ENCODE data around the gene HMCES. TPM values are rescaled to one million over a fixed set of nuclear protein-coding genes. Genes with fewer than 3 reads are reported as not detected.
A peak's percentile ranks its signal among the peaks of the same experiment; 100 is the strongest.

Gene HMCES
- total RNA-seq = 10.6 and 16.1 TPM in 2 replicates
- 33.0 TPM for polyA plus RNA-seq (2012)

- peak; percentile 89 for DNase-seq (ENCODE audit: low read depth)
These were observed at the start of gene HMCES for GRCh38 chr3:129278439-129278965. TSS of gene HMCES (plus strand) at chr3:129278870. CDS start at chr3:129279733, 863 bp downstream.

GRCh38 chr3:129228891-129229585 is 49.6 kb upstream of the HMCES start:
- DNase-seq (ENCODE audit: low read depth) = no peak

- peak; percentile 44 for DNase-seq (ENCODE audit: low read depth)
These were observed 48.2 kb upstream of the HMCES start for GRCh38 chr3:129230311-129231019.

- no peak for DNase-seq (ENCODE audit: low read depth)
These were observed 47.1 kb upstream of the HMCES start for GRCh38 chr3:129231331-129232119.

DNA sequence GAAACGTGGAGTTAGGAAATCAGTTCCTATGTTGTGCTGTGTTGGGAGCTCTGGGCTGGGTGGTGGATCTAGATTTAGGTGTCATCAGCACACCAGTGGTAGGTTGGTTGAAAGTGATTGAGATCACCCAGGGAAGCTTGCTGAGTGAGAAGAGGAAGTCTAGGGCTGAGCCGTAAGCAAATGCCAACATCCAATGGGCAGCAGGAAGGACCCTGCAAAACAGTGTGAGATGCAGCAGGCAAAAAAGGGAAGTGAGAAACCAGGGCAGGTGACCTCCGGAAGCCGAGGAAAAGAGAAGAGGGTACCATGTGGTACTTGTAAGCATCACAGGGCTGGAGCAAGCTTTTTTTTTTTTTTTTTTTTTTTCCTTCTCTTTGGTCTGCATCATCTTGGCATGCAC is 45.1 kb upstream of the HMCES start:
- no peak for DNase-seq (ENCODE audit: low read depth)

- DNase-seq (ENCODE audit: low read depth) = no peak
These were observed 44.2 kb upstream of the HMCES start for GRCh38 chr3:129234441-129234840.

GRCh38 chr3:129235344-129235917 is 43.2 kb upstream of the HMCES start:
- DNase-seq (ENCODE audit: low read depth) = no peak

DNA sequence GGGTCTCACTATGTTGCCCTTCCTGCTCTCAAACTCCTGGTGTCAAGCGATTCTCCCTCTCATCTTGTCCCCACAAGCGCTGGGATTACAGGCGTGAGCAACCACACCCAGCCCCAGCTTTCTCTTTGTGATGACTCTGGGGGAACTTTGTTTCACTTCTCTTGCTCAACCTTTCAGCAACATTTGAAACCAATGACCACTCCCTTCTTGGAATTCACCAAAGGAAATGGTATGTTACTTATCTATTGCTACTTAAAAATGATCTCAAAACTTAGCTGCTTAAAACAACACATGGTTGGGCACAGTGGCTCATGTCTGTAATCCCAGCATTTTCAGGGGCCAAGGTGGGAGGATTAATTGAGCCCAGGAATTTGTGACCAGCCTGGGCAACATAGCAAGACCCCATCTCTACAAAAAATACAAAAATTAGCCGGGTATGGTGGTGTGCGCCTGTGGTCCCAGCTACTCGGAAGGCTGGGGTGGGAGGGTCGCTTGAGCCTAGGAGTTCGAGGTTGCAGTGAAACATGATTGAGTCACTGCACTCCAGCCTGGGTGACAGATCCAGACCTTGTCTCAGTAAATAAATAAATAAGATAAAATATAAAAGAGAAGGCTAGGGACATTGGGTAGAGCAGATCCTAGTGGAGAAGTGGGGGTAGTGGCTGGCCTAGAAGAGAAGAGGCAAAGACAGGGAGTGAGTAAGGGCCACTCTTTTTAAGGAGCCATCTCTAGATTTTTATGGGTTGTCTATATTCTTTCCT is 39.5 kb upstream of the HMCES start:
- DNase-seq (ENCODE audit: low read depth) = no peak

DNA sequence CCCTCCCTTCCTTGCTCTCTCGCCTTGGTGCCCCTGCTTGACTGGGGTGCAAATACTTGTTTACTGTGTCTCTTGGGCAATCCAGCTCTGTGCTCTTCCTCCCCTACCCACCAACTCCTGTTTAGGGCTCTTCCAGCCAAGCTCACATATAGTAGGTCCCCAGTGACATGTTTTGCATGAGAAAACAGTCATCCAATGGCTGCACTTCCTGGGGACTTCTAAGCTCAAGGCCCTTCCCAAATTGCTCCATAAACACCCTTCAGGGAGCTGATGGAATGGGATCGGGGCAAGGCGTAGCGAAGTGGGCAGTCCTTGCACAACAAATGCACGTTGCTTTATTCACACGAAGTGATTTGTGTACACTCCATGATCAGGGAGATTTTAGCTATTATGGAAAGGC is 38.7 kb upstream of the HMCES start:
- DNase-seq (ENCODE audit: low read depth) = no peak

DNA sequence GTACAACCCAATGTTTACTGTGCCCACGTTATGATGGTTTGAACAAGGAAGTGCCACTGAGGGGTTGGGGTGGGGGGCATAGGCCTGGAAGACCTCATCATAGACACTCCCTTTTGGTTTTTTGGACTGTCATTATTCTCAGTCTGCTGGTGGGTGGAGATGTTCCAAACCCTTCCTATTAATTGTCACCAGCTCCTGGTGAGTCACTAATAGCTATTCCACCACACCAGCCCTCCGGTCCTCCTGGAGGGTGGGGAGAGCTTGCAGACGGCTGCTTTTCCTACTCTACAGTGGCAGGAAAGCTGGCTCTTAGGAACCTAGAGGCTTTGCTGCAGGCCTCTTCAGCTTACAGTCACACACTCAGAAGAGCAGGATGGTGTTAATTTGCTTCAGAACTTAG is 38.2 kb upstream of the HMCES start:
- peak; percentile 64 for DNase-seq (ENCODE audit: low read depth)

- no peak for DNase-seq (ENCODE audit: low read depth)
These were observed 33.5 kb upstream of the HMCES start for GRCh38 chr3:129245141-129245540.

DNA sequence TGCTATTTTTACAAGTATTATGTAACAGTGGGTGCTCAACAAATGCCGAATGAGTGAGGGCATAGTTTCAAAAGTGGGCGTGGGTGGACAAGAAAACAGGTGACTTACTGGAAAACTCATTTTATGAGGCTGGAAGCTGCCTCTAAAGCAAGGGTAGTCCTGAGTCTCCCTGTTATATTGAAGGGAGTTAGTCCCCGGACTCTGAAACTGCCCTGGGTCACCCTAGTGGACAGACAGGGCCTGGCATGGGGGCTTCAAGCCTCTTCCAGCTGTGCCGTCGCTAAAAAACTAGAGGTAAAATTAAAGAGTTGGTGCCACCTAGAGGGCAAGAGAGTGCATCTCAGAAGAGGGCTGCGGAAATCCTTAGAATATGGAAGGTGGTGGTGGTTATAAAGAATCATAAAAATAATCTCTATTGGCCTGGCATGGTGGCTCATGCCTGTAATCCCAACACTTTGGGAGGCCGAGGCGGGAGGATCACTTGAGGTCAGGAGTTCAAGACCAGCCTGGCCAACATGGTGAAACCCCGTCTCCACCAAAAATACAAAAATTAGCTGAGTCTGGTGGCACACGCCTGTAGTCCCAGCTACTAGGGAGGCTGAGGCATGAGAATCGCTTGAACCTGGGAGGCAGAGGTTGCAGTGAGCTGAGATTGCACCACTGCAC is 32.9 kb upstream of the HMCES start:
- peak; percentile 95 for DNase-seq (ENCODE audit: low read depth)

GRCh38 chr3:129246636-129247035 is 32.0 kb upstream of the HMCES start:
- DNase-seq (ENCODE audit: low read depth) = no peak

DNA sequence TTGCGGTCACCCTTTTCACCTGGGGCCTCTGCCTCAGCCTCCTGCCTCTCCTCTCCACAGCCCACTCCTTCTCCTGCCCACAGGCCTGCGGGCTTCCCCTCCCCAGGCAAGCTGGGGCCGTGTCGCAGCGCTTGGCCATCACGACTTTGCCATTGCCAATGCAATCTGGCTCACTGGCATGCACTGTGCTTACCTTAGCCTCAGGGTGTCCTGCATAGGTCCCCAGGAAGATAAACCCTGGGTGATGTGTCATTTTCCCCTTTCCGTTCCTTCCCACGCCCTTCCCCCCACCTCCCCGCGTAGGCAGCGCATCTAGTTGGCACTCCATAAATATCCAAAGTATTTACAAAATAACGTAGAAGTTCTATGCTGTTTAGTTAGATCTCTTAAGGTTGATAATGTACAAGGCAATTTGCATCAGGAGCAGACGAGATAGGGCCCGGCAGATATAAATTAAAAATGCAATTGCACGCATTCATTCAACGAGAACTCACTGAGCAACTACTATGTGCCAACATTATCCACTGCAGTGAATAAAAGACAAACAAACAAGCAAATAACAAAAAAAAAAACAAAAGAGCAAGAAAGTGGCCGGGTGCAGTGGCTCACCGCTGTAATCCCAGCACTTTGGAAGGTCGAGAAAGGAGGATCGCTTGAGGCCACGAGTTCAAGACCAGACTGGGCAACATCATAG is 30.2 kb upstream of the HMCES start:
- no peak for DNase-seq (ENCODE audit: low read depth)

DNA sequence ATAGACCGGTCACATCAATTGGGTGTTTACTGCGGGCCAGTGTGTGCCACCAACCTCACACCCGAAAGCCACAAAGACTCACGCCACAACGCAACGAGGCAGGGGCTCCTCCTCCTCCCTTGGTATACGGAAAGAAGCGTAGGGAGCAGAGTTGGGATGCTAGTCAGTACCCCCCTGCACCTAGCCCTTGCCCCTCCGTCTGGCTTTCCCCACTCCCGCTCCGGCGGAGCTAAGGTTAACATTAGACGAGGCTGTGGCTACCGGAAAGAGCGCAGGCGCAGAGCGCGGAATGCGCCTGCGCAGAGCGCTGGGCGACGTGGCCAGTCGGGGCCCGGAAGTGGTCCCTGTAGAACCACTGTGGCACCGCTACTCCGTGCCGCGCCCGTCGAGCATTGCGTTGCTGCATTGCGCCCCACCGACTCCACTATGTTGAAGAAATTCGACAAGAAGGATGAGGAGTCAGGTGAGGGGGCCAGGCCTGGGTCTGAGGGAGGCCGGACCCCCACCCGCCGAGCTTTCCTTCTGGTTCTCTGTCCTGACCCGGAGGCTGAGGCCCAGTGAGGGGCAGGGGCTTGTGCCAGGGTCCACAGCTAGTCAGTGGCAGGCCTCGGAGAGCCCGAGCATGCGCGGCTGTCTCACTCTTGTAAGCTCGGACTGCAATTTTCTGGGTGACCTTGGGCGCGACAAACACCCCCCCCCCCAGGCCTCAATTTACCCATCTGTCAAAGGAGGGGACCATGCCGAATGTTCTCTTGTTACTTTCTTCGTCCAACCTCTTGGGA is 29.2 kb upstream of the HMCES start, which contains the start of gene COPG1:
TSS of gene COPG1 (plus strand) at position 323 of the 782 bp plus-strand sequence. CDS start at position 427, 104 bp downstream.
- DNase-seq (ENCODE audit: low read depth) = peak; percentile 92

DNA sequence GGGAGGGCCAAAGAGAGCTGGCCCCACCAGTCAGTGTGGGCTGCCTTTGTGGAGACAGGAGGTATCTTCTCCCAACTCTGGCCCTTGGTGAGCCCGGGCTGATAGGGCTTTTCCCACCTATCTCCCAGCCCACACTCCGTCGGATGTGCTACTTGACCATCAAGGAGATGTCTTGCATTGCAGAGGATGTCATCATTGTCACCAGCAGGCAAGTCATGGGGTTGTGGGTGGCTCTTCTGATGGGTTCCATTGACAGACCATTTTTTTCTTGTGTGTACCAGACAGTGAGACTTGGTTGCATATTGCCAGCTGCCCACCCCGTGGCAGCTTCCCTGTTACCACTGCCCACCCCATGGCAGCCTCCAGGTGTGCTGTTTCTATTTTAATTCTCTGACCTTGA is 25.9 kb upstream of the HMCES start:
- no peak for DNase-seq (ENCODE audit: low read depth)

DNA sequence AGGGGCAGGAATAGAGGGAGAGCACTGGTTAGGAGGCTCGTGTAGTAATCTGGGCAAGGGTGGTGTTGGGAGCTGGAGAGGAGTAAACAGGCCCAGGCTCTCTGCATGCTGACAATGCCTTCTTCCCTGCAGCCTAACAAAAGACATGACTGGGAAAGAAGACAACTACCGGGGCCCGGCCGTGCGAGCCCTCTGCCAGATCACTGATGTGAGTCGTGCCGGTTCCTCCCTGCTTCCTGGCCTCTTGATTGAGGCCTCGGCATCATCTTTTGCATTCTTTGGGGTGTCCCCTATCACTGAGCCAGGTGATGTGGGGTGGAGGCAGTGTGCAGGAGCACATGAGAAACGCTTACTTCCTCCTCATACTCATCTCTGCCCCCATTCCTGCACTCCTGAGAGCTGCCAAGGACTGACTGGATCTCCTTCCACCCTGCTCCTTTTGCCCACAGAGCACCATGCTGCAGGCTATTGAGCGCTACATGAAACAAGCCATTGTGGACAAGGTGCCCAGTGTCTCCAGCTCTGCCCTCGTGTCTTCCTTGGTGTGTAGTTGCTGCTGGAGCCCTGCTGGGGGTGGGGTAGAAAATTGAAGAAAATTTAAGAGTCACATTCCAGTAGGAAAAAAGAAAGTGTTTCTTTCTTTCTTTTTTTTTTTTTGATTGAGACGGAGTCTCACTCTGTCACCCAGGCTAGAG is 24.0 kb upstream of the HMCES start:
- no peak for DNase-seq (ENCODE audit: low read depth)

- no peak for DNase-seq (ENCODE audit: low read depth)
These were observed 22.4 kb upstream of the HMCES start for GRCh38 chr3:129256270-129256669.

All from myocyte (in vitro differentiated cells).